HEK293 (cell line): ENCODE measurements around the gene TM4SF5.

Source experiments
- CTCF ChIA-PET: fragments of 350-600 bp; formaldehyde crosslinking; extraction: SDS; loops from one replicate; lab custom pipeline; 2021; ENCODE audit warnings: antibody characterized with exemption; lab: Yijun Ruan, JAX
- POLR2A ChIA-PET: fragments of 300-600 bp; formaldehyde crosslinking; extraction: SDS; loops from one replicate; lab custom pipeline; 2020; ENCODE audit warnings: antibody characterized with exemption, inconsistent platforms; lab: Yijun Ruan, JAX
- H3K27ac ChIP-seq: fragments of 200-500 bp; sonication (Bioruptor generic); 2 replicates; pipeline ENCODE4 v1.5.1; 2014; ENCODE audit warnings: low read depth, low read length, control low read depth, inconsistent platforms; ENCODE audit errors: extremely low read depth
- H3K36me3 ChIP-seq, 2 experiments: fragments of 200-500 bp in 1 of 2; sonication (Bioruptor generic) in 1 of 2; 1 replicate in 1 of 2; 2 replicates in 1 of 2; pipeline ENCODE4 v1.5.1; 2014 to 2017; ENCODE audit warnings: inconsistent platforms in 2 of 2, low read length in 2 of 2; ENCODE audit not compliant: control insufficient read depth in 2 of 2, insufficient read depth in 1 of 2
- H3K4me1 ChIP-seq: fragments of 200-500 bp; sonication (Bioruptor generic); 2 replicates; pipeline ENCODE4 v1.5.1; 2014; ENCODE audit warnings: mild to moderate bottlenecking, low read length, inconsistent platforms; ENCODE audit not compliant: control insufficient read depth, insufficient read depth
- H3K4me3 ChIP-seq: 2 replicates; pipeline ENCODE4 v1.5.1; 2011; ENCODE audit warnings: low read depth, mild to moderate bottlenecking, control low read depth, low read length, moderate library complexity
- H3K9me3 ChIP-seq: fragments of 200-500 bp; sonication (Bioruptor generic); 2 replicates; pipeline ENCODE4 v1.5.1; 2014; ENCODE audit warnings: low read depth, low read length, inconsistent platforms; ENCODE audit not compliant: control insufficient read depth, insufficient read depth
- RBAK ChIP-seq: fragments of 450-650 bp; formaldehyde crosslinking; IDR thresholded peaks from 2 replicates; pipeline ENCODE4 v1.5.1; 2016; ENCODE audit warnings: missing biosample characterization, missing genetic modification characterization
- SCRT1 ChIP-seq: fragments of 450-650 bp; formaldehyde crosslinking; IDR thresholded peaks from 2 replicates; pipeline ENCODE4 v1.5.1; 2016; ENCODE audit warnings: missing biosample characterization, missing genetic modification characterization, borderline replicate concordance
- WT1 ChIP-seq: fragments of 450-650 bp; formaldehyde crosslinking; IDR thresholded peaks from 2 replicates; pipeline ENCODE4 v1.5.1; 2016; ENCODE audit warnings: missing biosample characterization, missing genetic modification characterization
- ZBTB1 ChIP-seq: fragments of 450-650 bp; formaldehyde crosslinking; IDR thresholded peaks from 2 replicates; pipeline ENCODE4 v1.5.1; 2016; ENCODE audit warnings: missing biosample characterization, missing genetic modification characterization
- ZNF175 ChIP-seq: fragments of 450-650 bp; formaldehyde crosslinking; IDR thresholded peaks from 2 replicates; pipeline ENCODE4 v1.5.1; 2016; ENCODE audit warnings: missing biosample characterization, missing genetic modification characterization
- ZNF266 ChIP-seq: fragments of 450-650 bp; formaldehyde crosslinking; IDR thresholded peaks from 2 replicates; pipeline ENCODE4 v1.5.1; 2016; ENCODE audit warnings: missing biosample characterization, missing genetic modification characterization, low read depth
- ZNF274 ChIP-seq, 2 experiments: fragments of 200-500 bp in 1 of 2; fragments of 450-650 bp in 1 of 2; sonication (Bioruptor generic) in 1 of 2; formaldehyde crosslinking in 1 of 2; IDR thresholded peaks; 2 replicates each; pipeline versions ENCODE4 v1.5.1 to v1.6.1; 2014 to 2016; ENCODE audit warnings: borderline replicate concordance in 1 of 2, inconsistent platforms in 1 of 2, low read length in 1 of 2, missing biosample characterization in 1 of 2, missing genetic modification characterization in 1 of 2
- ZNF501 ChIP-seq: fragments of 450-650 bp; formaldehyde crosslinking; IDR thresholded peaks from 2 replicates; pipeline ENCODE4 v1.5.1; 2016; ENCODE audit warnings: missing biosample characterization, missing genetic modification characterization
- ZNF548 ChIP-seq: fragments of 450-650 bp; formaldehyde crosslinking; IDR thresholded peaks from 2 replicates; pipeline ENCODE4 v1.5.1; 2016; ENCODE audit warnings: missing biosample characterization, missing genetic modification characterization
- ZNF623 ChIP-seq: fragments of 450-650 bp; formaldehyde crosslinking; IDR thresholded peaks from 2 replicates; pipeline ENCODE4 v1.5.1; 2016; ENCODE audit warnings: missing biosample characterization, missing genetic modification characterization
- TF ChIP-seq, protein P1 (sequence below): fragments of 450-650 bp; formaldehyde crosslinking; IDR thresholded peaks from 2 replicates; pipeline ENCODE4 v1.5.1; 2016; ENCODE audit warnings: missing biosample characterization, missing genetic modification characterization
- TF ChIP-seq, protein P2 (sequence below): fragments of 450-650 bp; formaldehyde crosslinking; IDR thresholded peaks from 2 replicates; pipeline ENCODE4 v1.5.1; 2017; ENCODE audit warnings: missing biosample characterization, missing genetic modification characterization
- TF ChIP-seq, protein P3 (sequence below): fragments of 450-650 bp; formaldehyde crosslinking; IDR thresholded peaks from 2 replicates; pipeline ENCODE4 v1.5.1; 2017; ENCODE audit warnings: missing biosample characterization, missing genetic modification characterization
- TF ChIP-seq, protein P4 (sequence below): fragments of 450-650 bp; formaldehyde crosslinking; IDR thresholded peaks from 2 replicates; pipeline ENCODE4 v1.5.1; 2016; ENCODE audit warnings: missing biosample characterization, missing genetic modification characterization
- TF ChIP-seq, protein P5 (sequence below): fragments of 450-650 bp; formaldehyde crosslinking; IDR thresholded peaks from 2 replicates; pipeline ENCODE4 v1.5.1; 2016; ENCODE audit warnings: missing biosample characterization, missing genetic modification characterization
- TF ChIP-seq, protein P6 (sequence below): IDR thresholded peaks from 2 replicates; pipeline ENCODE4 v1.6.1; 2011; ENCODE audit warnings: mild to moderate bottlenecking, low read depth, low read length, borderline replicate concordance
- TF ChIP-seq, protein P7 (sequence below): fragments of 450-650 bp; formaldehyde crosslinking; IDR thresholded peaks from 2 replicates; pipeline ENCODE4 v1.5.1; 2016; ENCODE audit warnings: missing biosample characterization, missing genetic modification characterization

TM4SF5 gene

DNA sequence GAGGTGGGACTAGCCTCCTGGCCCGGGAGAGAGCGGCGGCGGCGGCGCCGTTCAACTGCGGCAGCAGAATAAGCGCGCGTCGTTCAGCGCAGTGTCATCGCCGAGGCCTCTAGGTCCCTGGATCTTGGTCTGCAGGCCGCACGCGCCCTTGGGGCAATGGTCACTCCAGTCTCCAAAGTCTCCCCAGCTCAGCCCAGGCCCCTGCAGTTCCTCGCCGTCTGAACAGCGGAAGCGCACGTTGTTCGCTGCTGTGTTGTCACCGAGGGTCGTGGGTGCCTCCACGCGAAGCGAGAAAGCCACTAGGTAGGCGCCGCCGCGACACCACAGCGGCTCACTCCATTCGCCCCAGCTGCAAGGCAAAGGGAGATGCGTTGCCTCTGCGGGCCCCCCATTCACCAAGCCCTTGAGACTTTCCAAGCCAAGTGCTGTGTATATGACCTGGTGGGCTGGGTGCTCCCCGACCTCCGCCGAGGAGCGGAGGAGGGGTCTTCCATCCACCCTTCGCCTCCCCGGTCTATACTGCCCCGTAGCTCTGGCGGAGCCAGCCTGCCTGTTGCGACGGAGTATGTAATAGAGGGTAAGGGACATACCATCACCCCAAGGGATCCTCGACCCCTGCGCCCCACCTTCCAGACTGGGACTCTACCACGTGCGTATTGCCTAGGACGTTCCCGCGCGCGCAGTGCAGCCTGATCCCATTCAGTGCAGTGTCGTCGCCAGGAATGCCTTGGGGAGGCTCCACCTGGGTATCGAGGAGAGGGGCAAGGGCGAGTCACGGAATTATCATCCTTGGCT is 13.8 kb downstream of the TM4SF5 start:
- H3K9me3 ChIP-seq, result no peaks in the 10 kb centered on the region
- H3K4me3 ChIP-seq, result no peak overlapping the region
- H3K36me3 ChIP-seq, result no peaks in the 10 kb centered on the region
- no peak for TF ChIP-seq RBAK
- no peak for TF ChIP-seq SCRT1
- no peak for TF ChIP-seq ZNF548 (tag by site-specific recombination)
- no peak for TF ChIP-seq ZBTB1 (tag by site-specific recombination)
- no peak for TF ChIP-seq ZNF175
- peaks cover 4% of the 10 kb centered on the region for H3K4me1 ChIP-seq
- ChIA-PET CTCF (interaction anchor here (0.5 to 1.2 kb wide), 3 partner anchors 22 to 395 kb away, joined by 3 read pairs; partner anchors contain the start of gene PLD2), POLR2A (no interaction called here)
- no peak overlapping the region for H3K27ac ChIP-seq

DNA sequence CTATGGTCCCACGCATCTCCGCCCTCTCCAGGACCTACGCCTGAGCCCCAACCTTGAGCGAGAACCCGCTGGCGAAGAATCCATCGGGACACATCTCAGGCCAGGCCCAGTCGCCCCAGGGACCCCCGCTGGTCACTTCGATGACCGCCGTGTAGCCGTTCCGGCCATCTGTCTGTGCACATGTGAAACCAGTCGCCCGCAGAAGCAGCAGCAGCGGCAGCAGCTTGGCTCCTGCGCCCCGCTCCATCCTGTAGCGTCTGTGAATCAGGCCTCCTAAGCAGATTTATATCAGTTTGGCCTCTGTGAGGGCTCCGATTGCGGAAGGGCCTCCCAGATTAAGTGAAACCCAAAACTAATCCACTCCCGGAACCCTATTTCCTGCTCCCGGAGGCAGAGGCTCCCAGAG is 14.4 kb downstream of the TM4SF5 start, which contains the start of gene VMO1:
Gene VMO1 (minus strand): TSS at position 259 of the 406 bp plus-strand sequence. CDS start 12 bp downstream, at position 247.
- H3K27ac ChIP-seq, result no peak within 1 kb of the TSS
- H3K36me3 ChIP-seq, result no peaks in the 10 kb centered on the region
- ChIA-PET POLR2A (no interaction called here), CTCF (interaction anchor here (0.5 to 1.9 kb wide), 7 partner anchors 10 to 396 kb away, joined by 3 to 6 read pairs (median 3); no protein-coding TSS in a partner anchor)
- no peaks in the 10 kb centered on the region for H3K9me3 ChIP-seq
- H3K4me3 ChIP-seq, result no peak within 1 kb of the TSS
- TF ChIP-seq, protein P1, sequence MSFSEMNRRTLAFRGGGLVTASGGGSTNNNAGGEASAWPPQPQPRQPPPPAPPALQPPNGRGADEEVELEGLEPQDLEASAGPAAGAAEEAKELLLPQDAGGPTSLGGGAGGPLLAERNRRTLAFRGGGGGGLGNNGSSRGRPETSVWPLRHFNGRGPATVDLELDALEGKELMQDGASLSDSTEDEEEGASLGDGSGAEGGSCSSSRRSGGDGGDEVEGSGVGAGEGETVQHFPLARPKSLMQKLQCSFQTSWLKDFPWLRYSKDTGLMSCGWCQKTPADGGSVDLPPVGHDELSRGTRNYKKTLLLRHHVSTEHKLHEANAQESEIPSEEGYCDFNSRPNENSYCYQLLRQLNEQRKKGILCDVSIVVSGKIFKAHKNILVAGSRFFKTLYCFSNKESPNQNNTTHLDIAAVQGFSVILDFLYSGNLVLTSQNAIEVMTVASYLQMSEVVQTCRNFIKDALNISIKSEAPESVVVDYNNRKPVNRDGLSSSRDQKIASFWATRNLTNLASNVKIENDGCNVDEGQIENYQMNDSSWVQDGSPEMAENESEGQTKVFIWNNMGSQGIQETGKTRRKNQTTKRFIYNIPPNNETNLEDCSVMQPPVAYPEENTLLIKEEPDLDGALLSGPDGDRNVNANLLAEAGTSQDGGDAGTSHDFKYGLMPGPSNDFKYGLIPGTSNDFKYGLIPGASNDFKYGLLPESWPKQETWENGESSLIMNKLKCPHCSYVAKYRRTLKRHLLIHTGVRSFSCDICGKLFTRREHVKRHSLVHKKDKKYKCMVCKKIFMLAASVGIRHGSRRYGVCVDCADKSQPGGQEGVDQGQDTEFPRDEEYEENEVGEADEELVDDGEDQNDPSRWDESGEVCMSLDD (tag by site-specific recombination), result no peak
- TF ChIP-seq ZNF501 (tag by site-specific recombination), result no peak
- no peak for TF ChIP-seq ZBTB1 (tag by site-specific recombination)
- TF ChIP-seq, protein P2, sequence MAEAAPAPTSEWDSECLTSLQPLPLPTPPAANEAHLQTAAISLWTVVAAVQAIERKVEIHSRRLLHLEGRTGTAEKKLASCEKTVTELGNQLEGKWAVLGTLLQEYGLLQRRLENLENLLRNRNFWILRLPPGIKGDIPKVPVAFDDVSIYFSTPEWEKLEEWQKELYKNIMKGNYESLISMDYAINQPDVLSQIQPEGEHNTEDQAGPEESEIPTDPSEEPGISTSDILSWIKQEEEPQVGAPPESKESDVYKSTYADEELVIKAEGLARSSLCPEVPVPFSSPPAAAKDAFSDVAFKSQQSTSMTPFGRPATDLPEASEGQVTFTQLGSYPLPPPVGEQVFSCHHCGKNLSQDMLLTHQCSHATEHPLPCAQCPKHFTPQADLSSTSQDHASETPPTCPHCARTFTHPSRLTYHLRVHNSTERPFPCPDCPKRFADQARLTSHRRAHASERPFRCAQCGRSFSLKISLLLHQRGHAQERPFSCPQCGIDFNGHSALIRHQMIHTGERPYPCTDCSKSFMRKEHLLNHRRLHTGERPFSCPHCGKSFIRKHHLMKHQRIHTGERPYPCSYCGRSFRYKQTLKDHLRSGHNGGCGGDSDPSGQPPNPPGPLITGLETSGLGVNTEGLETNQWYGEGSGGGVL (tag by site-specific recombination), result no peak
- TF ChIP-seq, protein P3, sequence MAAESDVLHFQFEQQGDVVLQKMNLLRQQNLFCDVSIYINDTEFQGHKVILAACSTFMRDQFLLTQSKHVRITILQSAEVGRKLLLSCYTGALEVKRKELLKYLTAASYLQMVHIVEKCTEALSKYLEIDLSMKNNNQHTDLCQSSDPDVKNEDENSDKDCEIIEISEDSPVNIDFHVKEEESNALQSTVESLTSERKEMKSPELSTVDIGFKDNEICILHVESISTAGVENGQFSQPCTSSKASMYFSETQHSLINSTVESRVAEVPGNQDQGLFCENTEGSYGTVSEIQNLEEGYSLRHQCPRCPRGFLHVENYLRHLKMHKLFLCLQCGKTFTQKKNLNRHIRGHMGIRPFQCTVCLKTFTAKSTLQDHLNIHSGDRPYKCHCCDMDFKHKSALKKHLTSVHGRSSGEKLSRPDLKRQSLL (tag by site-specific recombination), result peak; percentile 69
- H3K4me1 ChIP-seq, result peaks cover 4% of the 10 kb centered on the region

DNA sequence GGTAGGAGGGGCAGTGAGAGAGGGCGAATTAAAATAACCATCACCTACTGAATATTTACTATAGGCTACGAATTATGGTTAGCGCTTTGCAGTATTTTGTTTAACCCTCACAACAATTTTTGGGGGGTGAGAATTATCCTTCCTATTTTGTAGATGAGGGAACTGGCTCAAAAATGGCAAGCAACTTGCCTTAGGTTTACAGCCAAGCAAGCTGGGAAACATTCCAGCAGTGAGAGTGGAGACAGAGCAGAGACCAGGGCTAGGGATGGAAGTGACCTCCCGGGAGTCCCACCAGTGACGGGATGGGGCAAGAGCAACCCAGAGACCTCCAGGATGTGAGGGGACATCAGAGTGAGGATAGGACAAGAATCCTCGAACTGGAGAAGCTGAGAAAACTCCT is 14.8 kb downstream of the TM4SF5 start:
- H3K4me3 ChIP-seq, result no peak overlapping the region
- H3K27ac ChIP-seq, result no peak overlapping the region
- CTCF ChIA-PET, result interaction anchor here (0.7 to 1.9 kb wide), 7 partner anchors 10 to 220 kb away, joined by 3 to 6 read pairs (median 3); no protein-coding TSS in a partner anchor
- peaks cover 4% of the 10 kb centered on the region for H3K4me1 ChIP-seq
- no peaks in the 10 kb centered on the region for H3K36me3 ChIP-seq
- H3K9me3 ChIP-seq, result no peaks in the 10 kb centered on the region
- POLR2A ChIA-PET, result no interaction called here
- TF ChIP-seq, protein P4, sequence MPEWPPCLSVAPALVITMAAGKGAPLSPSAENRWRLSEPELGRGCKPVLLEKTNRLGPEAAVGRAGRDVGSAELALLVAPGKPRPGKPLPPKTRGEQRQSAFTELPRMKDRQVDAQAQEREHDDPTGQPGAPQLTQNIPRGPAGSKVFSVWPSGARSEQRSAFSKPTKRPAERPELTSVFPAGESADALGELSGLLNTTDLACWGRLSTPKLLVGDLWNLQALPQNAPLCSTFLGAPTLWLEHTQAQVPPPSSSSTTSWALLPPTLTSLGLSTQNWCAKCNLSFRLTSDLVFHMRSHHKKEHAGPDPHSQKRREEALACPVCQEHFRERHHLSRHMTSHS (tag by site-specific recombination), result no peak
- TF ChIP-seq, protein P5, sequence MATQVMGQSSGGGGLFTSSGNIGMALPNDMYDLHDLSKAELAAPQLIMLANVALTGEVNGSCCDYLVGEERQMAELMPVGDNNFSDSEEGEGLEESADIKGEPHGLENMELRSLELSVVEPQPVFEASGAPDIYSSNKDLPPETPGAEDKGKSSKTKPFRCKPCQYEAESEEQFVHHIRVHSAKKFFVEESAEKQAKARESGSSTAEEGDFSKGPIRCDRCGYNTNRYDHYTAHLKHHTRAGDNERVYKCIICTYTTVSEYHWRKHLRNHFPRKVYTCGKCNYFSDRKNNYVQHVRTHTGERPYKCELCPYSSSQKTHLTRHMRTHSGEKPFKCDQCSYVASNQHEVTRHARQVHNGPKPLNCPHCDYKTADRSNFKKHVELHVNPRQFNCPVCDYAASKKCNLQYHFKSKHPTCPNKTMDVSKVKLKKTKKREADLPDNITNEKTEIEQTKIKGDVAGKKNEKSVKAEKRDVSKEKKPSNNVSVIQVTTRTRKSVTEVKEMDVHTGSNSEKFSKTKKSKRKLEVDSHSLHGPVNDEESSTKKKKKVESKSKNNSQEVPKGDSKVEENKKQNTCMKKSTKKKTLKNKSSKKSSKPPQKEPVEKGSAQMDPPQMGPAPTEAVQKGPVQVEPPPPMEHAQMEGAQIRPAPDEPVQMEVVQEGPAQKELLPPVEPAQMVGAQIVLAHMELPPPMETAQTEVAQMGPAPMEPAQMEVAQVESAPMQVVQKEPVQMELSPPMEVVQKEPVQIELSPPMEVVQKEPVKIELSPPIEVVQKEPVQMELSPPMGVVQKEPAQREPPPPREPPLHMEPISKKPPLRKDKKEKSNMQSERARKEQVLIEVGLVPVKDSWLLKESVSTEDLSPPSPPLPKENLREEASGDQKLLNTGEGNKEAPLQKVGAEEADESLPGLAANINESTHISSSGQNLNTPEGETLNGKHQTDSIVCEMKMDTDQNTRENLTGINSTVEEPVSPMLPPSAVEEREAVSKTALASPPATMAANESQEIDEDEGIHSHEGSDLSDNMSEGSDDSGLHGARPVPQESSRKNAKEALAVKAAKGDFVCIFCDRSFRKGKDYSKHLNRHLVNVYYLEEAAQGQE (tag by site-specific recombination), result no peak
- TF ChIP-seq ZNF274 (IDR thresholded peaks at IDR 0.05; ENCODE audit: low read length), result no peak
- no peak for TF ChIP-seq ZNF274 (tag by site-specific recombination; IDR thresholded peaks at IDR 0.05; ENCODE audit: borderline replicate concordance)
- TF ChIP-seq, protein P6, sequence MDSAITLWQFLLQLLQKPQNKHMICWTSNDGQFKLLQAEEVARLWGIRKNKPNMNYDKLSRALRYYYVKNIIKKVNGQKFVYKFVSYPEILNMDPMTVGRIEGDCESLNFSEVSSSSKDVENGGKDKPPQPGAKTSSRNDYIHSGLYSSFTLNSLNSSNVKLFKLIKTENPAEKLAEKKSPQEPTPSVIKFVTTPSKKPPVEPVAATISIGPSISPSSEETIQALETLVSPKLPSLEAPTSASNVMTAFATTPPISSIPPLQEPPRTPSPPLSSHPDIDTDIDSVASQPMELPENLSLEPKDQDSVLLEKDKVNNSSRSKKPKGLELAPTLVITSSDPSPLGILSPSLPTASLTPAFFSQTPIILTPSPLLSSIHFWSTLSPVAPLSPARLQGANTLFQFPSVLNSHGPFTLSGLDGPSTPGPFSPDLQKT, result no peak
- TF ChIP-seq, protein P7, sequence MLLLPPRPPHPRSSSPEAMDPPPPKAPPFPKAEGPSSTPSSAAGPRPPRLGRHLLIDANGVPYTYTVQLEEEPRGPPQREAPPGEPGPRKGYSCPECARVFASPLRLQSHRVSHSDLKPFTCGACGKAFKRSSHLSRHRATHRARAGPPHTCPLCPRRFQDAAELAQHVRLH (tag by site-specific recombination), result no peak
- no peak for TF ChIP-seq WT1 (tag by site-specific recombination)
- TF ChIP-seq ZNF623 (tag by site-specific recombination), result no peak
- no peak for TF ChIP-seq ZNF266 (tag by site-specific recombination)
